HG02885 (cell line): ENCODE results near the gene PLA2R1.

Experiments used
- ATAC-seq: cut with Tn5 transposase; IDR thresholded peaks from one replicate; pipeline ENCODE4 v1.9.1; 2021; ENCODE audit warnings: mild to moderate bottlenecking; ENCODE audit not compliant: unreplicated experiment, poor library complexity

The PLA2R1 gene

GRCh38 chr2:159903443-159904126 is 158.8 kb downstream of the PLA2R1 start:
- peak; percentile 23 for ATAC-seq

DNA sequence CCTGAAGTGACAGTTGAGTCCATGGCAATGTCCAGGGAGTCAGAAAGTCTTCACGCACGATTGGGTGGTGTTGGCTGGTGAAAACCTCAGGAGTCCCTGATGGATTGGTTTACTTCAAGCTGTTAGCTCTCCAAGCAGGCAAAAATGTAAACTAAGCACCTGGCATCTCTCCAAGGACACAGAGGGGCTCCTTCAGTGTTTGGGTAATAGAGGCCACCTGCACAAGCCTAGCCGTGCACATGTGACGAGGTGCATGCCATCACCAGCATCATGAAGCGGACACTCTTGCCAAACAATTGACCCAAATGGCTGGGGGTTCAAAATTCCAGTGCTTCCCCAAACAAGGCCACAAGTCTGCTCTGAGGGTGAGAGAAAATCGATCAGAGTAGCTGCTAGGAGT is 159.7 kb downstream of the PLA2R1 start:
- no peak for ATAC-seq

GRCh38 chr2:159900343-159900742 is 162.1 kb downstream of the PLA2R1 start:
- ATAC-seq = no peak

- ATAC-seq = no peak
Observed at GRCh38 chr2:159898441-159898840, 164.0 kb downstream of the PLA2R1 start.

DNA sequence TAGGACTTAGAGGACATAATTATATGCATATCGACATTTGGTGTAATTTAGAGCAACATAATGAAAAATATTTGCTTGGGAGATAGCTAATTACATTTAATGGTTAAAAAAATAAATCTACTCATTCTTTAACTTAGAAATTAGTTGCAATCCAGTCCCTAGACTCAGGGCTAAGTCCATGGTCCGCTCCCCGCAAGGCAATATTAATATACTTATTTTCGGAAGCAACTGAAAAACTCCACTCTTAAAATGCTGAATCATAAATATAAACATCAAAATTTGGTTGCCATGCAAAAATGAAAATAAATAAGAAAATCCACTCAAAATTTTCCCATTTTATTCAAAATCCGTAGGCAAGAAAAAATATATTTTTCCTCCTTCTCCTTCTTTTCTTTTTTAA is 164.7 kb downstream of the PLA2R1 start:
- no peak for ATAC-seq

DNA sequence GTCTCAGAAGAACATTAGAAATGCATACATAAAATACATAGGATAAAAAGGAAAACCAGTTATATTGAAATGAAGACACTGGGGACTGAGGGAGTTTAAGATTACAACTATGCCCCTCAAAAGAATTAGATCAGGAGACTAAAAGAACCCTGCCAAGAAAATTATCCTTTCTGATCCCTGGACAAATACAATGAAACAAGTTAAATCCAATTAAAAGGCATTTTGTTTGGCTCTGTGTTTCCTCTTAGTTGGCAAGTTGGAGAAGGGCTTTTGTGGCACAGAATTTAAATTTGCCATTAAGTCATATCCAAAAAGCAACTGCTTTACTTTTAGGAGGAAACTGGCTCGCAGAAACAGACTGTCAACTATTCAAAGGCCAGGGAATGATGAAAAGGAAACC is 165.3 kb downstream of the PLA2R1 start:
- ATAC-seq = no peak

DNA sequence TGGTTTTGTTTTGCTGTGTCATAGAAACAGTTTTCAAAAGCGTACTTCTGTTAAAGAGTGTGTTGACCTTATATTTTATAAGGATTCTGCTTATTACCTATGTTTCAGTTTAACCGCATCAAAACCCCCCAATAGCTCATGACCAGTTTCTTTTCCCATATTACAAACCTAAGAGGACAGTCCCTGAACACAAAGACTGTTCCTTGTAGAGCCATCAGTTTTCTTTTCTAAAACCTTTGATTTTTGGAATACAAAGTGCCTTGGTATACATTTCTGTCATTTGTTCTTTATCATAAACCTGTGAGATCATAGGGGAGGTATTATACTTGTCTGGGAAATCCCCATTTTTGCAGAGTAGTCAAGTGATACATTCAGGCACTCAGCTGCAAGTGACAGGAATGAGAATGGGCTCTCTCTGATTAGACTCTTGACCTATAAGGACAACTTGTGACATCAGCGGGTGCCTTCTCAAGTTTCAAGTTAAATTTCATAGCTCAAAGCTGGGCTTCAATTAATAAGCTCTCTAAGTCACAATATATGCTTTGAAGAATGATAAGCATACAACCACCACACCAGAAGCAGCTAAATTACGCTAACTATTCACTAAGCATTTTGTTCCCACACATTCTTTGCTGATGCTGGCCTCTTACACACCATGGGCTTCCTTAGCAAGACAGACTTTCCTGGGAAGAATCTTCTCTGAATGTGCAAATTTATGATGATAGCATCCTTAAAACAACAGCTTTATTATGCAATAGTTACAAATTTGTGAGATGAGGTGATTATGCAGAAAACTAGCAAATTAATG is 167.0 kb downstream of the PLA2R1 start:
- peak; percentile 66 for ATAC-seq

DNA sequence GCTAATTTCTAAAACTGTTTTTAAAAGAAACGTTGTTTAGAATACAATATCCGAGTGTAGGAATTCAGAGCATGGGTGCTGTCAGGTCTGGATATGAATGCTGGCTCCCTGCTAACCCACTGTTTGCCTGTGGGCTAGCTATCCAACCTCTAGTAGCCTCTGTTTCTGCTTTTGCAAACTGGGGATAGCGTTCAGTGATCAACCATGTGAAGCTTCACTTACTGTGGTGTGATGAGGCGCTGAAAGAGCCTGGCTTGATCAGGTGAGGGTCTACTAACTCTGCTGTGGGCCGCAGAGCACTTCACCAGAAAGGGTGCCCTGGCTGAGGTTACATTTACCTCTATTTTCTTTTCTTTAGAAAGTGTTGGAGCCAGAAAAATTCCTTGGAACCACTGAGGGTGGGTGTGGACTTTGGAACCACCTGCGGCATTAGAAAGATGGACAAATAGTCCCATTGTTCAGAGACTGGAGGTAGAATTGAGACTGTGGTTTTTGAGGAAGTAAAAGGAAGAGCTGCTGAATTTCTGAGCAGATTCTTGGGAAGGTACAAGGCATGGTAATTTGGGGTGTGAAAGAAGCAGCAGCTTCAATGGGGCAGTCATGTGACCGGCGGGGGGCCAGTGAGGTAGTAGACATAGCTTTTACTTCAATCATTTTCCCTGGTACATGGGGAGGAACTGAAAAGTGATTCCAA is 168.1 kb downstream of the PLA2R1 start:
- ATAC-seq = no peak

GRCh38 chr2:159892990-159893810 is 169.2 kb downstream of the PLA2R1 start:
- ATAC-seq = no peak

GRCh38 chr2:159891917-159892730 is 170.3 kb downstream of the PLA2R1 start:
- no peak for ATAC-seq

- no peak for ATAC-seq
Observed at GRCh38 chr2:159891267-159891588, 171.2 kb downstream of the PLA2R1 start.

- peak; percentile 45 for ATAC-seq
Observed at GRCh38 chr2:159890551-159891266, 171.7 kb downstream of the PLA2R1 start.

GRCh38 chr2:159882130-159882745 is 180.2 kb downstream of the PLA2R1 start:
- ATAC-seq = no peak
